Activated CD8-positive, alpha-beta memory T cell treated with anti-CD3 and anti-CD28 coated beads for 1 hour (primary cell): ENCODE results near the gene PCDH10.

Experiments used
- DNase-seq, 2 donors: peaks; one replicate each; pipeline ENCODE4 v3.0.0-alpha.2; 2020; ENCODE audit warnings: low read depth in 1 of 2; ENCODE audit errors: extremely low read depth in 1 of 2

Gene PCDH10

DNA sequence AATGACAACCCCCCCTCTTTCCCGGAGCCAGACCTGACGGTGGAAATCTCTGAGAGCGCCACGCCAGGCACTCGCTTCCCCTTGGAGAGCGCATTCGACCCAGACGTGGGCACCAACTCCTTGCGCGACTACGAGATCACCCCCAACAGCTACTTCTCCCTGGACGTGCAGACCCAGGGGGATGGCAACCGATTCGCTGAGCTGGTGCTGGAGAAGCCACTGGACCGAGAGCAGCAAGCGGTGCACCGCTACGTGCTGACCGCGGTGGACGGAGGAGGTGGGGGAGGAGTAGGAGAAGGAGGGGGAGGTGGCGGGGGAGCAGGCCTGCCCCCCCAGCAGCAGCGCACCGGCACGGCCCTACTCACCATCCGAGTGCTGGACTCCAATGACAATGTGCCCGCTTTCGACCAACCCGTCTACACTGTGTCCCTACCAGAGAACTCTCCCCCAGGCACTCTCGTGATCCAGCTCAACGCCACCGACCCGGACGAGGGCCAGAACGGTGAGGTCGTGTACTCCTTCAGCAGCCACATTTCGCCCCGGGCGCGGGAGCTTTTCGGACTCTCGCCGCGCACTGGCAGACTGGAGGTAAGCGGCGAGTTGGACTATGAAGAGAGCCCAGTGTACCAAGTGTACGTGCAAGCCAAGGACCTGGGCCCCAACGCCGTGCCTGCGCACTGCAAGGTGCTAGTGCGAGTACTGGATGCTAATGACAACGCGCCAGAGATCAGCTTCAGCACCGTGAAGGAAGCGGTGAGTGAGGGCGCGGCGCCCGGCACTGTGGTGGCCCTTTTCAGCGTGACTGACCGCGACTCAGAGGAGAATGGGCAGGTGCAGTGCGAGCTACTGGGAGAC, 1.6 kb downstream of the PCDH10 start:
- no peak for DNase-seq

DNA sequence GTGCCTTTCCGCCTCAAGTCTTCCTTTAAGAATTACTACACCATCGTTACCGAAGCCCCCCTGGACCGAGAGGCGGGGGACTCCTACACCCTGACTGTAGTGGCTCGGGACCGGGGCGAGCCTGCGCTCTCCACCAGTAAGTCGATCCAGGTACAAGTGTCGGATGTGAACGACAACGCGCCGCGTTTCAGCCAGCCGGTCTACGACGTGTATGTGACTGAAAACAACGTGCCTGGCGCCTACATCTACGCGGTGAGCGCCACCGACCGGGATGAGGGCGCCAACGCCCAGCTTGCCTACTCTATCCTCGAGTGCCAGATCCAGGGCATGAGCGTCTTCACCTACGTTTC, 2.2 kb downstream of the PCDH10 start:
- no peak for DNase-seq

DNA sequence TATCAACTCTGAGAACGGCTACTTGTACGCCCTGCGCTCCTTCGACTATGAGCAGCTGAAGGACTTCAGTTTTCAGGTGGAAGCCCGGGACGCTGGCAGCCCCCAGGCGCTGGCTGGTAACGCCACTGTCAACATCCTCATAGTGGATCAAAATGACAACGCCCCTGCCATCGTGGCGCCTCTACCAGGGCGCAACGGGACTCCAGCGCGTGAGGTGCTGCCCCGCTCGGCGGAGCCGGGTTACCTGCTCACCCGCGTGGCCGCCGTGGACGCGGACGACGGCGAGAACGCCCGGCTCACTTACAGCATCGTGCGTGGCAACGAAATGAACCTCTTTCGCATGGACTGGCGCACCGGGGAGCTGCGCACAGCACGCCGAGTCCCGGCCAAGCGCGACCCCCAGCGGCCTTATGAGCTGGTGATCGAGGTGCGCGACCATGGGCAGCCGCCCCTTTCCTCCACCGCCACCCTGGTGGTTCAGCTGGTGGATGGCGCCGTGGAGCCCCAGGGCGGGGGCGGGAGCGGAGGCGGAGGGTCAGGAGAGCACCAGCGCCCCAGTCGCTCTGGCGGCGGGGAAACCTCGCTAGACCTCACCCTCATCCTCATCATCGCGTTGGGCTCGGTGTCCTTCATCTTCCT, 2.7 kb downstream of the PCDH10 start:
- DNase-seq, result no peak

DNA sequence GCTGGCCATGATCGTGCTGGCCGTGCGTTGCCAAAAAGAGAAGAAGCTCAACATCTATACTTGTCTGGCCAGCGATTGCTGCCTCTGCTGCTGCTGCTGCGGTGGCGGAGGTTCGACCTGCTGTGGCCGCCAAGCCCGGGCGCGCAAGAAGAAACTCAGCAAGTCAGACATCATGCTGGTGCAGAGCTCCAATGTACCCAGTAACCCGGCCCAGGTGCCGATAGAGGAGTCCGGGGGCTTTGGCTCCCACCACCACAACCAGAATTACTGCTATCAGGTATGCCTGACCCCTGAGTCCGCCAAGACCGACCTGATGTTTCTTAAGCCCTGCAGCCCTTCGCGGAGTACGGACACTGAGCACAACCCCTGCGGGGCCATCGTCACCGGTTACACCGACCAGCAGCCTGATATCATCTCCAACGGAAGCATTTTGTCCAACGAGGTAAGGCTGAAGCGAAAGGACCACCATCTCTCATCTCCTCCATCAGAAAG, 3.3 kb downstream of the PCDH10 start:
- no peak for DNase-seq

DNA sequence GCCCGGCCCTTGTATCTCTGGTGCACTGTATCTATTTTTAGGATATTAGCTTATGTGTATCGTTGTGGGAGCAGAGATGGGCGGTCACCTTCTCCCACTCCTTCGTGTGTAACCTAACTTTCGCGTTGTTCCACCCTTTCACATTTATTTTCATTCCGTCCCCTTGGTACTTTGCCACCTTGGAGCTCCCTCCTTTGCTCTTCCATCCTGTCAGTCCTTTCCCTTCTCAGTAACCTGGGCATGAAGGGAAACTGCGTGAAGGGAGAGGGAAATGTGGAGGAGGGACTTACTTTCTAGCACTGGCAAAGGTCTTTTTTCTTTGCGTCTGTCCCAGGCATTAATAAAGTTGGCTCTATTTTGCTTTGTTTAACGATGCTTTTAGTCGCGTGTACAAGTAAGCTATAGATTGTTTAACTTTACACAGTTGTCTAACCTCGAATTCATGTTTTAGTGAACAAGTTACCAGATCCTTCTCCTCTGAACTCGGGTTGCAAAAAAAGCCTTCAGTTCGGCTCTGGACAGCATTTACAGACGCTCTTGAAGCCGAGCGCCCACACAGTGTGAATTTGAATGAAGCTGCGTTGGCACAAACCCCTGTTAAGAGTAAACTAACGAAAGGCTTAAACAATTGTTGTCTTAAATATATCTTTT, 3.9 kb downstream of the PCDH10 start:
- DNase-seq, result no peak

DNA sequence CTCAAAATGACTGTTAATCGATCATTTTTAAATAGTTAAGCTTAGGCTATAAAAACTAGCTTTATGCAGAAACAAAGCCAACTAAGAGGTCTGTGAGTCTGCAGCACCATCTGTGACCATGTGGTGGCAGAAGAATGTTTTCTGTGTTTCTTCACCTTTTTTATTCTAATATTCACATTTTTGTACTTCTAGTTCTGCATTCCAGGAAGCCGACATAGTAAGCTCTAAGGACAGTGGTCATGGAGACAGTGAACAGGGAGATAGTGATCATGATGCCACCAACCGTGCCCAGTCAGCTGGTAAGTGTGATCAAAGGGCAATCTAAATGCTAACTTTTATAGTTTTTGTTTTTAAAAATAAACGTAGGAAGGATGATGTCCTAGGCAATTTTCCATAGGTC, 5.6 kb downstream of the PCDH10 start:
- no peak for DNase-seq

DNA sequence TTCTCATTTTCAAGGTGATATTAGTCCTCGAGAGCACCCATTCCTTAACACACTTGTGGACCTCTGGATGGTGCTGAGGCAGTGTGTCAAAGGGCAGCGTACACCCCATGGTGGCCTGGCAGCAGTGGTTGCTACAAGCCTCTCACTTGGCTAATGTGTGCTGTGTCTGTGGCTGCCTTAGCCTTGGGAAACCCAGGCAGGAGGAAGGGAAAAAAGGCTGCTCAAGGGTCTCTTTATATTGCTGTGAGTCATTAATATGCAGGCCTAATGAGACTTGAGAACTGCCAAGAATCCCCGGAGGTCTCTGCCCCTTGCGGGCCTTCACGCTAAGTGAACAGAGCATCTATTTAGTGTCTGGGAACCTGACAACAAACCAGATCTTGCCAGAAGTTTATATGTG, 7.0 kb downstream of the PCDH10 start:
- no peak for DNase-seq

DNA sequence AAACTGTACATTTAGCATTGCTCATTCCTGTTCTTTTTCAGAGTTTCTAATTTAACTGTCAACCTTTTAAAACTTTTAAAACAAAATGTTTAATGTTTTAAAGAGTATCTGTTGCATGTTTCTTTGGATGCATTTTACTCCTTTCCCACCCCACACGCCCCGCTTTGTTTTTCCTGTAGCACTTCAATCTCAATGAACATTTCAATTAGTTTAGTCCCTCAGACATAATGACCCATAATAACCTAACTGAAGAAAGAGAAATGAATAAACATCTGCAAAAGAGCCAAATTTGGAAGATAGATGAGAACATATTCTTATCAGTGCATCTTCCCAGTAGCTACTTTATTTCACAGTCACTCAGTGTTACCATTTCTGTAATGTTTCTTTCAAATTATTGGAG, 7.5 kb downstream of the PCDH10 start:
- DNase-seq, result no peak

DNA sequence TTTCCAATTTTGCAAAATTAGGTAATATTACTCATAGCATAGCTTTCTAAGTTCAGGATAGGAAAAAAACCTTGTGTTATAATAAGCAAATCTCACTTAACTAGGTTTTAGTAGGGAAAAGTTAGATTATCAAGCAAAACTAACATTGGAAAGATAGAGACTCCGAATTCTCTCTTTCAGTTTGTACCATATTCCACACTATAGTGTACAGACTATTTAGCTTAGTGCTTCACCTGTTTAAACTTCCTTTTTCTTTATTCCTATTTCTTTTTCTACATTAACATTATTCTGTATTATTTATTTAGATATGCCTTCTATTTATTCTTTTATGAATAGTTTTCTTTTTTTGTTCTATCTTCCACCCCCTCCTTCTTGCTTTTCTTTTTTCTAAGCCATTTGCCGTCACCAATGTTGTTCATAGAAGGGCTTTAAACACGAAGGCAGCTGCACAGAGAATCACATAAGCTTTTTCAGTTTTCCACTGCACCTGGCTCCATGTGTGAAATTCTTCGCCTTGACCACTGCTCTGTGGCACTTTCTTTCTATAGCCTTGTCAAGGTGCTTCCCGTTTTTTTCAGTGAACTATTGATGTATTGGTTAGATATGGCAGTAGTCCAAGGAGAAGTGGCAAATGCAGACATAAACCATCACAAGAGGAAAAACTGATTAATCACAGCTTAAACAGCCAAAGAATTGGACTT, 8.5 kb downstream of the PCDH10 start:
- no peak for DNase-seq

DNA sequence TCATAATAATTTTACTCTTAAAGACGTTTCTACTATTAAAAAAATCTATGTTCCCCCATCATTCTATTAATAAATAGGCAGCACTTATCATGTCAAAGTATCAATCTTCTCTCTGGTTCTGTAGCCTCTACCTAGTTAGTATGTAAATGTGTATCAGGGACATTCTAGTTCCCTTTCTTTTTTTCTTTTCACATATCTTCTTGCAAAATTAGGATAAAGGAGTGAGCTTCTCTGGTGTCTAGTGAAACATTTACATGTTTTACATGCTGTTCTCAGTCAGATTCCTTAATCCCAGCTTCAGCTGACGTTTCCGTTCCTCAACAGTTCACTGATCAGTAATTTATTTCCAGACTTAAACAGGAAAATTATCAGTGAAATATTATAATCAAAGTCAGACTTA, 11.8 kb downstream of the PCDH10 start:
- DNase-seq, result no peak

DNA sequence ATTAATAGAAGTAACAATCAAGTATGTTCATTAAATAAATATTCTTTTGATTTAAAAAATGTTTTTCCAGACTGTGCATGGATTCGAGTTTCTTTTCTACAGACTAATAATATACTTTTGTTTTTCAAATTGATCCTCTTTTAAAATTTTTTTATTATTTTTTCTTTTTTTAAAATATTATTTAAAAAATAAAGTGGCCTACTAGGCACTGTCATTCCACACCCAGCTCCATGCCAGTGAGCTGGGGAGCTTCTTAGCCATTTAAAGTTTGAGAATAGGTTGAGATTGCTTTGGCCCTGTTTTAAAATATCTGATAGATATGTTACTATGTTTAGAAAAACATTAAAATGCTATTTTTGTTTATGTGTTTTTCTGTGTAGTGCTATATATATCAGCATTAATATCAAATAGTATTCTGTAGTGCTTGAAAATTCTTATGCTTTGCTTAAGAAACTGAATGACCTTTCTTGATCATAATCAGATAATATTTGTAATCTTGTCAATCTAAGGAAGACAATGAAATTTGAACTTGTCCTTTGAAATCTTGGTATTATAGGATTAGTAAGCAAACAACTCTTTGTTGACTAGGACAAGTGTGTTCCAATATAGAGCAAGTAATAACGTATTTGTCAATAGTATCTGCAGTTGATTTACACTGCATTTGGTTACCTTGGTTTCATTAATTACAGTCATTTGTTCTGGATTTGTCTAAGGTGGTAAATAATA, 12.6 kb downstream of the PCDH10 start:
- no peak for DNase-seq

DNA sequence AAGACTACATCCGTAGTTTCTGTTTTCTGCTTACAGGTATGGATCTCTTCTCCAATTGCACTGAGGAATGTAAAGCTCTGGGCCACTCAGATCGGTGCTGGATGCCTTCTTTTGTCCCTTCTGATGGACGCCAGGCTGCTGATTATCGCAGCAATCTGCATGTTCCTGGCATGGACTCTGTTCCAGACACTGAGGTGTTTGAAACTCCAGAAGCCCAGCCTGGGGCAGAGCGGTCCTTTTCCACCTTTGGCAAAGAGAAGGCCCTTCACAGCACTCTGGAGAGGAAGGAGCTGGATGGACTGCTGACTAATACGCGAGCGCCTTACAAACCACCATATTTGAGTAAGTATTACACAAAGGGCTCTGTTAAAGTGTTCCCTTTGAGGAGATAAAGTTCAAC, 13.8 kb downstream of the PCDH10 start:
- DNase-seq, result no peak

DNA sequence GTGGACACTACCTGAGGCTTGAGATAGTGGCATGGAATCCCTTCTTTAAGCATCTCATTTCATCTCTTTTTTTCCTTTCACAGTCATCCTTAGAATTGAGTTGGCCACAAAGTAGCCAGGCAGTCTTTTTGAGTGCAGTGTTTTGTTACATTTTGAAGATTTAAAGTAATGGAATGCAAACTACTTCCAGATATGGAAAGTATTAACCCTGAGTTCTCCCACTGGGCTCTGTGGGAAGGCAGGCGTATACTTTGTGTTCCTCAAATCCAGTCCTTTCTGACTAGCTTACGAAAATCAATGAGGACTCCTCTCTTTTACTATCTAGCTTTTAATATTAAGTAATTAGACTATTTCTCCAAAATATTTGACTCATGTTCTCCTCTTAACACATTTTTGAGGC, 29.9 kb downstream of the PCDH10 start:
- no peak for DNase-seq

DNA sequence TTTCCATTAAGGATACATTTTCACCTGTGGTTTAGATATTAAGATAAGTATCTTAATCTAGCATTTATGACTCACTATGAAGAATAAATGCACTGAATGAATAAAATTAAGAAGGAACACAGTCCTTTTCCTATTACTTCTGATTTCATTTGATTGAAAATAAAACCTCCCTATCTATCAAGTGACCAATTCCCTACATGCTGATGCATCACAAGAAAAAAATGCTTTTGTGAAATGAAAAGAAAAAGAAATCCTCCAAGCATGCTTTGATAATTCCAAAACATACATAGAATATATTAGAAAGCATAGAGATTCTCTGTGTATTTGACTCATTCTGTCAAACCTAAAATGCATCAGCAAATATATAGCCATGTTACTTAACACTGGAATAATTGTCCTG, 37.1 kb downstream of the PCDH10 start:
- no peak for DNase-seq

DNA sequence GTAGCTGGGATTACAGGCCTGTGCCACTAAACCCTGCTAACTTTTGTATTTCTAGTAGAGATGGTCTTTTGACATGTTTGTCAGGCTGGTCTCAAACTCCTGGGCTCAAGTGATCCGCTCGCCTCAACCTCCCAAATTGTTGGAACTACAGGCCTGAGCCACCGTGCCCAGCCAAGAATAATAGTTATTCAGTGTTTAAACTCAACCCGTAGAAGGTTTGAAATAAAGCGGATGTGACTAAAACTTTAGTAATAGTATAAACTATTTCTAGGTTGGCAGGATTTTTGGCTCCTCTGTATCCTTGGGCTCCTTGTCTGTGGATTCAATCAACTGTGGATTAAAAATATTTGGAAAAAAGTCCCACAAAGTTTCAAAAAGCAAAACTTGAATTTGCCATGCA, 37.8 kb downstream of the PCDH10 start:
- DNase-seq, result no peak

DNA sequence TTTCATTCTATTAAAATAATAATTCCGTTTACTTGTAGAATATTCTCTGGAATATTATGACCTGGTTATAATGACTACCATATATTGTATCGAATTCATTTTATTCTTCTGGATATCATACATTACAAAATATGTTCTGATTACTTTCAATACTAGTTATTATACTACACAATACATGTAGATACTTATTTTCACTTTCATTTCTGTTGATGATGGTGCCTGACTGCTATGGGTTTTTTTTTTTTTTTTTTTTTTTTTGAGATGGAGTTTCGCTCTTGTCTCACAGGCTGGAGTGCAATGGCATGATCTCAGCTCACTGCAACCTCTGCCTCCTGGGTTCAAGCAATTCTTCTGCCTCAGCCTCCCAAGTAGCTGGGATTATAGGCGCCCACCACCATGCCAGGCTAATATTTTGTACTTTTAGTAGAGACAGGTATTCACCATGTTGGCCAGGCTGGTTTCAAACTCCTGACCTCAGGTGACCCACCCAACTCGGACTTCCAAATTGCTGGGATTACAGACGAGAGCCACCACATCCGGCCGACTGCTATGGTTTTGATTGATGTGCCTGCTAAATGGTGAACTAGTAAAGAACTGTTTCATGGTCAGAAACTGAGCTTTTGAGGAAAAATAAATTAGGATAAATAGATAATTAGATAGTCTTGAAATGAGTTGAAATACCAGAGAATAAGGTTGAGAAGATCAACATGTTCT, 39.5 kb downstream of the PCDH10 start:
- no peak for DNase-seq

DNA sequence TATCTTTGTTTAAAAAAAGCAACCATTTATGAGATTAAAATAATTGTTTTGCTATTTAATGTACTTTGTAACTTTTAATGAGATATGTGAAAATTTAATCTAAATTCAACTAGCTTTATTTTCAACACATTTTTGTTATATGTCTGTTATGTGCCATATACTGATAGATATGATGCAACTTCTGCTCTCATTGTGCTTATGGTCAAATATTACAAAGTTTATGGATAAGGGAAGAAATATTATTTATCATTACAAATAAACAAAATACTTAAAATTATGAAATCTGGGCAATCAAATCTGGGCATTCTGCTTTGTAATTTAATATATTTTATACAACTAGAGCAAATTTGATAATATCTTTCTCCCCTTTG, 40.0 kb downstream of the PCDH10 start:
- DNase-seq, result no peak

DNA sequence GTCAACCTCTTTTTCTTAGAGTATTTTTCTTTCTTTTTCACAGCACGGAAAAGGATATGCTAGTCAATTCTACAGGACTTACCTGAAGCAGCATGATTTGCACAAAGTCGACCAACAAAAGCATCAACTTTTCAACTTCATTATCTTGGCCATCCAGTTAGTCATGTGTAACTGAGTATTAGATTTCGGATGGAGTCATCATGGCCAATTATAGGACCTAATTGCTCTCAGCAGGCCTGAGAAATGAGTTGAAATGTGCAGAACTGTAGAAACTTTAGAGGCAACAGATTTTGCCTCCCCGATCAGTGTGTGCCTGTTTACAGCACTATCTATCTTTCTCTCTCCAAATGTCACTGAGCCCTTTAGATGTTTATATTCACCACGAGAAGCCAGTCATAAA, 41.0 kb downstream of the PCDH10 start:
- DNase-seq, result no peak

DNA sequence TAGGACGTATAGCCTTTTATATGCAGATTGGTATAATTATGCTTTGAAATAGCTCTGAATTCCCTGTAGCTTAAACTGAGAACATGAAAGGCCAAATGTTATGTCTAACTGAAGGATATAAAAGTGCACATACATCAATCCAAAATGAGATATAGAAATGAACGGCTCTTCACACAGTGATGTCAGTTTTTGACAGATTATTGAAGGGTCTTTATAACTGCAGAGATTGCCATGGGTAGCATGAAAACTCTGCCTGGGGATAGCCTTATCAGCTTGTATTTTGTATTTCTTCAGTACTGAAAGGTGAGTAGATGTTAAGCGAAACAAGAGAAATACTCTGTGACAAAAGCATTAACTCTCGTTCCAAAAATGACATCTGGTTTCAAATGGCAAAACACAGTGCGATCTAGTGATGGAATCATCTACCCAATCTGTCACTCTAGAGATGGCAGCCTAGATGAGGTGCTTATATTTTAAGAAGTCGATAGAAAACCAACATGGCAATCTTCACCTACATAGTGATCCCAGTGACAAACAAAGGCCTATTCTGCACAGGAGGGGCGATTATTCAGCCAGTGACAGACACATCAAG, 59.7 kb downstream of the PCDH10 start:
- no peak for DNase-seq

DNA sequence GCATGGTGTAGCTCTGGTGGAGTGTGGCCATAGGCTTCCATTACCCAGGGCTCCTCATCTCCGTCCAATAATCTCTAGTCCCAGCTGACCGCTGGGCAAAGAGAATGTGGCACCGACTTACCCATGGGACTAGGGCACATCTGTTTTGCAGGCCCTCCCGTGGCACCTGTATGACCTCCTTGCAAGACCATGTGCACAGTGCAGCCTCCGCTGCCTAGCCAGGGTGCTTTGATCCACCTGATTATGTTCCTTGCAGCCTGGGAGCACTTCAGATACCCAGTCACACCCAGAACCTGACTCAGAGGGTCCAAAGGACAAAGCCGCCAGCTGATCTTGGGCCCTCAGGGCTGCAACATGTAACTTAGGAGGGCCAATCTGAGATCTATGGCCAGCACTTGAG, 84.8 kb downstream of the PCDH10 start:
- no peak for DNase-seq
